Renal cortex interstitium (tissue), 11 donors: ENCODE data around the gene HSD17B14. TPM values are rescaled to one million over a fixed set of nuclear protein-coding genes. Genes with fewer than 3 reads are reported as not detected.
"Not testable (repeated sequence)": the region's sequence is repeated elsewhere in the genome, so short reads cannot be mapped to it uniquely, and the experiment has no call there.

ENCODE experiments used
- DNase-seq, 11 donors: peaks; one replicate each; pipeline ENCODE4 v3.0.0-alpha.2; 2013; ENCODE audit warnings: low read depth in 9 of 11, low spot score in 4 of 11; ENCODE audit errors: extremely low read depth in 1 of 11
- polyA plus RNA-seq, 3 donors: library from polyadenylated mRNA; unstranded; fragments of 120-200 nt; gene quantifications; one replicate each; pipeline ENCODE4 v1.2.1, GENCODE V29; 2013; ENCODE audit not compliant: insufficient read length in 3 of 3

Gene HSD17B14
- polyA plus RNA-seq, 3 donors = 23.7 to 37.1 (median 30.1) TPM

DNA sequence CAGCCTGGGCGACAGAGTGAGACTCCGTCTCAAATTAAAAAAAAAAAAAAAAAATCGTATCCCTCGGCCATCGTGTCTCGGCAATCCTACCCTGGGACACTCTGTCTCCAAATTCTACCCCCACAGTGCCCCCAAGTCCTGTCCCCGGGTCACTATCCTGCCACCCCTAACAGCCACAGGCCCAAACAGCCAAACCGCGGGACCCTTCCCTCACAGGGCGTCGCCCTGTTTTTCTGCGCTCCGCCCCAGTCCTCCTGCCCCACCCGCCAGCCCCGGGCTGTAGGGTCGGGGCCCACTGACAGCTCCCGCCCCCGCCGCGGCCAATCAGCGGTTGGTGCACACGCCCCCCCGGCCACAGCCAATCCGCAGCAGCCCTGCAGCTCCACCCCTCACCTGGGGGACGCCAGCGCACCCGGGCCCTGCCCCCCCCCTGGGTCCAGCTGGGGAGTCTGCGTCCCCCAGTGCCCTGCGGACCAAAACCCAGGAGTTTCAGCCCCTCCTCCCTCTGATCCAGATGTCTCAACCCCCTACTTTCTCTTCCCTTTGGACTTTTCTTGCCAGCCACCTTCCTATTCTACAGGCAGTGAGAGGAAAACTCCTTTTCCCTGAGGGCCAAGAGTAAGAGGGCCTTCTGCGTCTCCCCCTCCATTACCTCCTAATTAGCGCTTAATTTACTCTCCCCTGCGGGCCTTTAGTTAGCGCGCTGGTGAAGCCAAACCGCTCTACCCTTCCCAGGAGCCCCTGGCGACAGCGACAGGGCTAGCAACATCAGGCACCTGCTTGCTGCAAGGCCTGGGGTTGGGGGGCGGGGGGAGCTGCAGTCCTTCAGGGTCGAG, 24.0 kb downstream of the HSD17B14 start:
- peak in 7 of 11 donors; percentile 54 to 75 (median 63) for DNase-seq

DNA sequence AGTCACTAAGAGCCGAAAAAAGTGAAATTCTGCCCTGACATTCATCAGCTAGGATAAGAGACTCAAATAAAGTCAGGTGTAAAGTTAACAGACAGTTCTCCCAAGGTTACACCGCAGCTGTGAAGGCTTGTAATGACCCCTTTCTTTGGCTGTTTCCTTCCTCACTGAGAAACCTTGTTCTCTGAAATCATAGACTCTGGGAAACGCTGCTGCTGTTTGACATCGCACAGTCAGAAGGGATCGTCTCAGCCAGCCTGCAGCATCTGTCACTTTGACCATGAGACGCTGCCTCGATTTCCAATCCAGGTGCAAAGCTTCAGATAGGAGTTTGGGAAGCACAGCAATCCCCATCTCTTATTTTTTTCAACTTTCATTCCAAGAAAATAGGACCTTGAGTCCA, 26.1 kb downstream of the HSD17B14 start:
- no peak for DNase-seq

DNA sequence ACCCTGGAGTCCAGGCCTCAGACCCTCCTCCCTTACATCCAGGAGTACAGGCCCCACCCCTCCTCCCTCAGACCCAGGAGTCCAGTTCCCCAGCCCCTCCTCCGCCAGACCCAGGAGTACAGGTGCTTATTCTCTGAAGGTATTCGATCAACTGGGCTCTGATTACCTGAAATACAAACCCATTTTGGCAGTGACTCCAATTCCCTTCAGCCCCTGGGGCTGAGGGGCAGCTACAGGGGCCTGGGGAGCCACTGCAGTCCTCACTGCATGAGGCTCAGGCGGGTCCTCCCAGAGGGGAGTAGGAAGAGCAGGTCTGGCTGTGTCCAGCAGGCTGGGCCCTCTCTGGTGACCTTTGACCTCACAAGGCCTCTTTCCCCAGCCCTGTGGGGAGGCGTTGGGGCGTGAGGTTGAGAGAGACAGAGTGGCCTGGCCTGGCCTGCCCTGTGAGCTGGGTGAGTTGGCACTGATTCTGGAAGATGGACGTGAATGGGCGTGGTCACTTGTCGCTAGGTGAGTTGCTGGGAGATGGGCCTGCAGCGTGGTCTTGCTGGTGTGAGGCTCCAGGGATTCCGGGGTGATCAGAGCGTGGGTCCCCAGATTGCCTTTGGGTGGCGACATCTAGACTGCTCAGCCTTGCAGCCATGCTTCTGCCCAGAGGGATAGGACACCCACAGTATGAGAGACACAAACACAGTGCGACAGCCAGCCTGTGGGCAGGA, 28.5 kb downstream of the HSD17B14 start:
- DNase-seq = no peak

DNA sequence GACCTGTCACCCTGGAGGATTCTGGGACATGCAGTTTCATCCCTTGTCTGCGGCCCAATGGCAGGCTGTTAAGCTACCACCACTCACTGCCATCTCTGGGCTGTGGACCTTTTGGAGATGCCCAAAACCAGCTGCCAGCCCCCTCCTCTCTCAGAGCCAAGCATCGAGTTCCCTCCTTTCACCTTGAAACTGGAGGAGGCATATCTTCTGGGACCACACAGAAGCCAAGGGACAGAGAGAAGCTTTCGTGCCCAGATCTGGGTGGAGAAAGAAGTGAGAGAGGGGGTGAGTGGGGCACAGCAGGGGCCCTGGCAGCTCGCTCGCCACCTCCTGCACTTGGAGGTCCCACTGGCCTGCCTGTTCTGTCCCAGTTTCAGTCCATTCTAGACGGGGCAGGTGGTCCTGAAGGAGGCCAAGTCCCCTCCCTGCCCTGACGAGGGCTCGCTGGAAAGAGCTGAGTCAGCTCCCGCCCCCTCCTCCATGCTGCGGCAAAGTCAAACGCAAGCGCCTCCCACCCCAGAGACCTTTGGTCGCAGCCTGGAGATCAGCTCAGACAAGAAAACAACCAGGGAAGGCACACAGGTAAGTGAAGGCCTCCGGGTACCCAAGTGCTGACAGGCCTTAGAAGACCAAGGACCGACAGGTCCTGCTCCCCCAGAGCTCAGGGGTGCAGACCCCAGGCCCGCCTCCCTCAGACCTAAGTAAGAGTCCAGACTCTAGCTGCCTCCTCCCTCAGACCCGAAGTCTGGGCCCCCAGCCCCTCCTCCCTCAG, 29.3 kb downstream of the HSD17B14 start:
- no peak for DNase-seq

DNA sequence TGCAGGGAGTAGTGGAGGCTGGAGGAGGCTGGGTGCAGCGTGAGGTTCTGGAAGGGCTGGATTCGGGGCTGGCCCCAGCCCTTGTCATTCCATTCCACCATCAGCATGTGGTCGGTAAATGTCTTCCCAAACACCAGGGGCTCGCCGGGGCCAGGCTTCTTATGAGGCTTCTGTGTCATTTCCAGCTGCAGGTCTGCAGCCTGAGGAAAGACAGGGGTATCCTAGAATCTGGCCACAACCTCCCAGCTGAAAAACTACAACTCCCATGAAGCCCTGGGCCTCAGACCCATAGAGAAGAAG, 29.8 kb downstream of the HSD17B14 start:
- peak in 2 of 11 donors; percentile 52 for DNase-seq

DNA sequence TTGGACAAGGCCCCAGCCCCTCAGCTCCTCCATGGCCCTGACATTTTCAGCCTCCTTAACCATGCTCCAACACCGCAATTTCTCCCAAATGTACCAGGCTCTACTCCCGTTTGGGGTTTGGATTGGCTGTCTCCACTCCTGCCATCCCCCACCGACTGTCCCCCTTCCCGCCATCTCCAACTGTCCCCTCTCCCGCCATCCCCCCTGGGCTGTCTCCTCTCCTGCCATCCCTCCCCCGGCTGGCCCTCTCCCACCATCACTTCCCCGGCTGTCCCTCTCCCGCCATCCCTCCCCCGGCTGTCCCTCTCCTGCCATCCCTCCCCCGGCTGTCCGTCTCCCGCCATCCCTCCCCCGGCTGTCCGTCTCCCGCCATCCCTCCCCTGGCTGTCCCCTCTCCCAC, 30.8 kb downstream of the HSD17B14 start:
- no peak for DNase-seq

DNA sequence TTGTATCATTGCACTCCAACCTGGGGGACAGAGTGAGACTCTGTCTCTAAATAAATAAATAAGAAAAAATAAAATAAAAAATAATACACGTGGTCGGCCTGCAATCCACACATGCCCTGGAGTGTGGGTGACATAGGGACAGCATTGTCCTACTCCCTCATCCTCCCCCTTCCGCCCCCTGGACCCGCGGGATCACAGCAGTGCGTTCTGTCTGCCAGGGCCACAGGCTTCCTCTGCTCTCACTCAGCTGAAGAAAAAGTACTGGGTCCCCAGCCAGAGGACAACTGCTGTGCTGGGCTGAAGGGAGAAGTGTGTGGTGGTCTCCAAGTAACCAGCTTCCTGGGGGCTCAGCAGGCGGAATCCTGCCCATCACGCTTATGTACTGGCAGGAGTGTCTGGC, 31.8 kb downstream of the HSD17B14 start:
- no peak for DNase-seq

DNA sequence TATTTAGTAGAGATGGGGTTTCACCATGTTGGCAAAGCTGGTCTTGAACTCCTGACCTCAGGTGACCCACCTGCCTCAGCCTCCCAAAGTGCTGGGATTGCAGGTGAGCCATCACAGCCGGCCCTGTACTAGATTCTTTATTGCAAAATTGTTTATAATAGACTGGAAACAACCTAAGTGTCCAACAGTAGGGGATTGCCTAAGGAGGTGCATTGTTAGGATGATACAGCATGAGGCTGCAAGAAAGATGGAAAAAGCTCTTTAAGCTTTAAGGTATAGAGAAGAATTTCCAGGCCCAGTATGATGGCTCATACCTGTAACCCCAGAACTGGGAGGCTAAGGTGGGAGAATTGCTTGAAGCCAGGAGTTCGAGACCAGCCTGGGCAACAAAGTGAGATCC, 33.7 kb downstream of the HSD17B14 start:
- DNase-seq = no peak

DNA sequence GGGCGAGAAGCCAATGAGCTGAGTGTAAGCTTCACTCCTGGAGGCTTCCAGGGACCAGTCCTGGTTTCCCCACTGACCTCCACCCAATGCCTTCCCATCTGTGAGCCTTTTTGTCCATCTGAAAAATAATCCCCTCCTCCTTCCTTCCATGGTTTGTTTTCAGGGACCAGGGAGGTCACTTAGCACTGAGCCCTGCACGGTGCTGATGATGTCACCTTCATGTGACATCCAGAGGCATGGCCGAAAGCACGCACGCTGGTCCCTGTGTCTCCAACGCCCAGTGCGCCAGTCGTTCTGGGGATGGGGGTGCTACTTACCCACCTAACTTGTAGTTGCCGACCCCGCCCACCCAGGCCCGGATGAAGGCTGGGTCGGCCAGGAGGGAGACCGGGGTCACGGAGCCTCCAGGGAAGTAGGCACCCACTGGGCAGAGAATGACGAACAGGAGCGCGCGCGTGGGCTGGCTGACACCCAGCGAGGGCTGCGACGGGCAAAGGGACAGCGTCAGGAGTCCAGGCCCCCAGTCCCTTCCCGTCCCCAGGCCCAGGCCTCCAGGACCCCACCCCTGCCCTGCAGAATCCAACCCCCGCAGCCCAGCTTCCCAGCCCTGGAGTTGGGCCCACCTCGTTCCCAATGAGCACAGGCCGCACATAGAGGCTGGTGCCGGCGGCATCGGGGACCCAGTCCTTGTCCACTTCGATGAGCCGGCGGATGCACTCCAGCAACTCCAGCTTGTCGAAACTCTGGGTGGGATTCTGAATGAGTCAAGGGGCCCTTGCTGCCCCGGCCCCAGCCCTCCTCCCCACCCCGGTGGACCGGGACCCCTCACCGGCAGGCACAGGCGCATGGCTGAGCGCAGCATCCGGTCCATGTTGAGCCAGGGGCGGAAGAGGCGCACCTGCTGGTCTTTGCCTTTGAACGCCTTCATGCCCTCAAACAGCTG, 36.7 kb downstream of the HSD17B14 start:
- DNase-seq = no peak

DNA sequence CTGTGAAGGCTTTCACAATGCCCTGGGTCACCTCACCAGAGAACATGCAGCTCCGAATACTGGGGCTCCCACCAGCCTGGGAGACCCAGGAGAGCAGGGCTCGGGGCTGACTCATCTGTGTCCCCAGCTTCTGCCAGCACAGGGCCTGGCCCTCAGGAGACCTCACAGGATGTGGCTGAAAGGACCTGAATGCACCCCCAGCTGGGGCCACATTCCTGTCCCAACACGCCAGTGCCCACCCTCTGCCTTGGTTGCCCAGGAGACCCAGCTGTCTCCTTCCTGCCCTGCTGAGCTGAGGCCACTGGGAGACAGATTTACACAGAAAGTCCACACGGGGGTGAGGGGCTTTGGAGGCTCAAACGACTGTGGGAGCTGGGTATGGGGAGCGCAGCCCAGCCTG, 37.4 kb downstream of the HSD17B14 start:
- no peak for DNase-seq

DNA sequence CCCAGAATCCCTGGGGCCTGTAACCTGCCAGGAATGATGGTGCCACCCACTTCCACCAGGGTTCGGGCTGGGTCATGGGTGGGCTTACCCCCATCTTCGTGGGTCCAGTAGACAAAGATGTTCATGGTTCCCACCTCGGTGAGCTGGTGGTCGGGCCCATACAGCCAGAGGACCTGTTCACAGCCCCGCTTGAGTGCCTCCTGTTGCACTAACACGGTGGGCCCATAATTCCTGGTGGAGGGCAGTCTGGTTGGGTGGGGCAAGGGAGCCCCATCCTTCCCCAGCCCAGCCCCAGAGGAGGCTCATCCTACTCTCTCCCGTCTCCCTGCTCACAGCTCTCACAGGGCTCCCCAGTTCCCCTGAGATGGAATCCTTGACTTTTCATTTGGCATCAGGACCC, 39.2 kb downstream of the HSD17B14 start:
- DNase-seq = no peak

DNA sequence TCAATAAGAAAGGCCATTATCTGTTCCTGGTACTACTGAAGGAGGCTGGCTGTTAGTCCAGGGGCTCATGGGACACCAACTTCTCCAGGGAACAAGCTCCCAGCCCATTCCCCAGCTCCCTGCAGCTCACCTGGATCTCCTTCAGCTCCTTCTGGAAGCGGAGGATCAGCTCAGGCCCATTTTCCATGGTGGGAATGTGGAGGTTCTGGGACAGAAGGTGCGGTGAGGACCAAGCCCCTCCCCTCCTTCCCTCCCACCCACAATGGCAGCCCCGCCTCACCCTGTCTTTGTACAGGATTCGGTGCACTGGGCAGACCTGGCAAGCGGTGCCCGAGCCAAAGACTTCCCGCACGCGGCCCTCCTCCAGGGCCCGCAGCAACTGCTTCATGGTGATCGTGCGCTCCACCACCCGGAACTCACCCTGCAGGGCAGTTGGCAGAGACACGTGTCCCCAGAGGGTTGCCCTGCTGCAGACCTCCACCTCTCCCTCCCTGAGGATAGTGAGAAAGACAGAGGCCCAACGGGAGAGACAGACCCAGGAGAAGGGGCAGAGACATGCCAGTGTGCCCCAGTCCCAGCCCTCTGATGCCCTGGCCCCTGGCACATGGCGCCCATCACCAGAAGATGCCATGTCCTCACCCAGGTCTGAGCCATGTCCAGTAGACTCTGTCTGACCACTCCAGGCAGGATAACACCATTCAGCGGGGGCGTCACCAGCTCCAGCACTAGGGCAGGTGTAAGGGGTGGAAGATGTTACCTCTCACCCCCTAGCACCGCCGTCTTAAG, 39.8 kb downstream of the HSD17B14 start:
- no peak for DNase-seq

DNA sequence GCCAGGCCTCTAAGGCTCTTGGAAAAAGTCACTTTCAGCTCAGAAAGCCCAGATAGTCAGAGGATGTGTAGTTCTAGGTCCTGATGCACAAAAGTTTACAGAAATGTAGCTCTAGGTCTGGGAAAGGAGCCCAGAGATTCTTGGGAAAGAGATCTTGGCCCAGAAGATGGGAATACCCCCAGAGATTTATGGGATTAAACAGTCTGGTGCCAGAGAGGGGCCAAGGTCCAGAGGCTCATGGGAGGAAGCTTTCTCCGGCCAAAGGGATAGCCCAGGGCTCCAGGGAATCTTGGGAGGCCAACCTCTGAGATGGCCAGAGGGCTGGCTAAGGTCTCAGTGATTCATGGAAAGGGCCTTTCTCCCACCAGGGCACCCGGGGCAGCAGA, 40.6 kb downstream of the HSD17B14 start:
- no peak for DNase-seq

DNA sequence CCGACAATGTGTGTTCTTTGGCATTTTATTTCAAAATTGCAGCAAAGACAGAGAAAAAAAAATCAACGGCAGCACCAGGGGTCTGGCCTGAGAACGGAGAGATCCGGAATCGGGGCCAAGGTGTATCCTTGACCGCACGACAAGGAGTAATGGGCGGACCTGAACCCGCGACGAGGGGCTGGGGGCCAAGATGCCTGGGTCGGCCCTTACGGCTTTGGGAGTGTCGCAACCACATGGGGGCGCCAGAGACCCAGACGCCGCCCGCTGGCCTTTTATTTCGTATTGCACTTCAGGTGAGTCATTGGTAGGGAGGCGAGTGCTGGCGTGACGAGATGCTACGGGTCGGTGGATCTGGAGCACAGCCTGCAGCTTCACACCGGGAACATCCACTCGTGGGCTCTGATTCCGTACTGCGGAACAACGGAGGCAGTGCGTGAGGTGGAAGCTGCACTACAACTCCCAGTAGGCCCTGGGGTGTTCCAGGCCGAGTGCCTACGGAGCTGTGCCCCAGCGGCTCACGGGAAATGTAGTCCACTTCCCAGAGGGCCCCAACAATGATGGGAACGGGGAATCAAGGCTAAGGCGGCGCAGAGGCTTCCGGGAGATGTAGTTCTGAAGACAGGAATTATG, 41.1 kb downstream of the HSD17B14 start:
- DNase-seq = peak; percentile 85 to 94 (median 91)

DNA sequence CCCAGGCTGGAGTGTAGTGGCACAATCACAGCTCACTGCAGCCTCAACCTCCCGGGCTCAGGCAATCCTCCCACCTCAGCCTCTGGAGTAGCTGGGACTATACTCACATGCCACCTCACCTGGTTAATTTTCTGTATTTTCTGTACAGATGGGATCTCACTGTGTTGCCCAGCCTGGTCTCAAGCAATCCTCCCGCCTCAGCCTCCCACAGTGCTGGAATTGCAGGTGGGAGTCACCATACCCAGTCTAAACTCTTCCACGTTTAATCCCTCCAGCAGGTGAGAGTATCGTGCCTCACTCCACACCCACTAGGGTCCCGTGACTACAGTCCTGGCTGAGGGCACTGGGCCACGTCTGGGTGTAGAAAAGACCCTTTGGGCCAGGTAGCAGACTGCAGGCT, 42.0 kb downstream of the HSD17B14 start:
- DNase-seq = no peak

DNA sequence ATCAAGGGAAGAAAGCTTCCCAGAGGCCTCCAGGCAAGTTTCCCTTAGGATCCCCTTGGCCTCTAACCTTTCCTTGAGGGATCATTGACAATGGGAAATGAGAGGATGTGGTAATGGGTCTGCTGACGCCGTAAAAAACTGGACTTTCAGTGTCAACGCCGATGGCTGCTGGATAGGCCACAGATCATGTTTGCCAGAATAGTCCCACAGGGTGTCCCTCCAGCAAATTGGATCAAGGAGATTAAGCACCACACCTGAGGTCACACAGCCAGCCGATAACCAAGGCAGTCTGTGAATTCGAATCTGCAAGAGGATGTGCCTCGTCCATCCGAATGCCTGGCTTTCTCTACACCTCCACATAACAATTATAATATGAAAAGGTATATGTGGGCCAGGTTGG, 43.0 kb downstream of the HSD17B14 start:
- no peak for DNase-seq

DNA sequence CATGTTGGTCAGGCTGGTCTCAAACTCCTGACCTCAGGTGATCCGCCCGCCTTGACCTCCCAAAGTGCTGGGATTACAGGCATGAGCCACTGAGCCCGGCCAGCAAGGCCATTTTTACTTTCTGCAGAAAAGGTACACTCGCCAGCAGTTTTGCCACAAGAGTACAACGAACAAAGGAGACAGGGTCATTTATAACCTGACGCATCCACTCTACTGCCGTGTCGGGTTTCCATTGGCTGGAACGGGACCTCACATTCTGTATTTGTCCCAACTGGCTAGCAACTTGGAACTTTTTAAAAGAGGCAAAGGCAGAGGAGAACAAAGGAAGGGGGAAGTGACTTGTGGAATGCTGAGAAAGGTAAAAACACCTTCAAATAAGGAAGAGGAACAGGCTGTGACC, 49.0 kb downstream of the HSD17B14 start:
- DNase-seq = not testable (repeated sequence)

DNA sequence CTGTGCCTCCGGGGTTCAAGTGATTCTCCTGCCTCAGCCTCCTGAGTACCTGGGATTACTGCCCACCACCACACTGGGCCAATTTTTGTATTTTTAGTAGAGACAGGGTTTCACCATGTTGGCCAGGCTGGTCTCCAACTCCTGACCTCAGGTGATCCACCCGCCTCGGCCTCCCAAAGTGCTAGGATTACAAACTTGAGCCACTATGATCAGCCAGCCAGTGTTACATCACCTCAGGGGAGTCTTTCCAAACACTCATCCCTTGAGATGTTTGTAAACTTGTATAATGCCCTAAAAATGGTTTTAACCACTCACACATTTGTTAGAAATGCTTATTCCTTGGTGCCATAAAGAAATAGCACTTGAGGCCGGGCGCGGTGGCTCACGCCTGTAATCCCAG, 49.9 kb downstream of the HSD17B14 start:
- not testable (repeated sequence) for DNase-seq
